IMR-90 (cell line): ENCODE results near the gene PCBP4.

Experiments used
- BHLHE40 ChIP-seq: fragments of 150-350 bp; IDR thresholded peaks from 2 replicates; pipeline ENCODE4 v1.6.1; 2016; ENCODE audit warnings: mild to moderate bottlenecking, low read depth, low read length
- CEBPB ChIP-seq: IDR thresholded peaks from 2 replicates; pipeline ENCODE4 v1.6.1; 2012; ENCODE audit warnings: low read depth, low read length, improper control_type of control experiment
- FOS ChIP-seq: fragments of 150-350 bp; IDR thresholded peaks from 2 replicates; pipeline ENCODE4 v1.6.1; 2016; ENCODE audit warnings: low read depth, low read length
- MXI1 ChIP-seq: IDR thresholded peaks from 2 replicates; pipeline ENCODE4 v1.6.1; 2012; ENCODE audit warnings: low read depth, mild to moderate bottlenecking, low read length, moderate library complexity, borderline replicate concordance
- POLR2A ChIP-seq: IDR thresholded peaks from 2 replicates; pipeline ENCODE4 v1.6.1; 2012; ENCODE audit warnings: mild to moderate bottlenecking, low read depth, low read length
- RAD21 ChIP-seq: IDR thresholded peaks from 2 replicates; pipeline ENCODE4 v1.6.1; 2012; ENCODE audit warnings: low read length, improper control_type of control experiment
- RCOR1 ChIP-seq: IDR thresholded peaks from 2 replicates; pipeline ENCODE4 v1.6.1; 2012; ENCODE audit warnings: mild to moderate bottlenecking, low read length, improper control_type of control experiment; ENCODE audit not compliant: insufficient replicate concordance
- RFX5 ChIP-seq: IDR thresholded peaks from 2 replicates; pipeline ENCODE4 v1.8.0; 2012; ENCODE audit warnings: low read depth, mild to moderate bottlenecking, low read length, moderate library complexity
- SMC3 ChIP-seq: fragments of 150-350 bp; IDR thresholded peaks from 2 replicates; pipeline ENCODE4 v1.6.1; 2016; ENCODE audit warnings: low read depth, mild to moderate bottlenecking, antibody characterized with exemption, low read length, moderate library complexity
- TF ChIP-seq, protein P1 (sequence below): conservative IDR thresholded peaks from 2 replicates; pipeline ENCODE4 v1.5.1; 2012; ENCODE audit warnings: mild to moderate bottlenecking, low read depth, low read length, improper control_type of control experiment
- TF ChIP-seq, protein P2 (sequence below): fragments of 150-350 bp; IDR thresholded peaks from 2 replicates; pipeline ENCODE4 v1.6.1; 2017; ENCODE audit warnings: mild to moderate bottlenecking, antibody characterized with exemption, low read length, low read depth

DNA sequence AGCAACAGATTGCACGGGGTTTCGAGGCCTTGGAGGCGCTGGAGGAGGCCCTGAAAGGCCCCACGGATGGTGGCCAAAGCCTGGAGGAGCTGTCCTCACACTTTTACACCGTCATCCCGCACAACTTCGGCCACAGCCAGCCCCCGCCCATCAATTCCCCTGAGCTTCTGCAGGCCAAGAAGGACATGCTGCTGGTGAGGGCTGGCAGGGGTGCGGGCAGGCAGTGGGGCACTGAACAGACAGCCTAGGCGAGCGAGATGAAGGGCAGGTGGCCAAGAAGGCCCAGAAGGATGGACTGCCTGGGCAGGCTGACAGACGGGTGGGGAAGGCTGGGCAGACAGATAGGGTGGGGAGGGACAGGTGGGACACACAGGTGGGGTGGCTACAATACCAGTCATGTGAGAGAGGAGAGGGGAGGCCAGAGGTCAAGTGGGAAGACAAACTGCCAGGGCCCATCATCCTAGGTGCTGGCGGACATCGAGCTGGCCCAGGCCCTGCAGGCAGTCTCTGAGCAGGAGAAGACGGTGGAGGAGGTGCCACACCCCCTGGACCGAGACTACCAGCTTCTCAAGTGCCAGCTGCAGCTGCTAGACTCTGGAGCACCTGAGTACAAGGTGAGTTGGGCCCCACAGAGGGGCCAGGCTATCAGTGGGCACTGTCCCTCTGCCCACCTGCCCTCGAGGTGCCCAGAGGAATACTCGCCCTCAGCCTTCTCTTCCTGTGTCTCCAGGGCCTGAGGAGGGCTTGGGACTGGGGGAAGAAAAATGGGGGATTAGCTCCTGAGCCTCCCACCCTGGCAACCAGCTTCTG is 22.0 kb downstream of the PCBP4 start:
- TF ChIP-seq POLR2A (no peak), MXI1 (no peak), RFX5 (no peak), RCOR1 (no peak), CEBPB (no peak), RAD21 (no peak), BHLHE40 (no peak), SMC3 (no peak), FOS (no peak)
- TF ChIP-seq, protein P1, sequence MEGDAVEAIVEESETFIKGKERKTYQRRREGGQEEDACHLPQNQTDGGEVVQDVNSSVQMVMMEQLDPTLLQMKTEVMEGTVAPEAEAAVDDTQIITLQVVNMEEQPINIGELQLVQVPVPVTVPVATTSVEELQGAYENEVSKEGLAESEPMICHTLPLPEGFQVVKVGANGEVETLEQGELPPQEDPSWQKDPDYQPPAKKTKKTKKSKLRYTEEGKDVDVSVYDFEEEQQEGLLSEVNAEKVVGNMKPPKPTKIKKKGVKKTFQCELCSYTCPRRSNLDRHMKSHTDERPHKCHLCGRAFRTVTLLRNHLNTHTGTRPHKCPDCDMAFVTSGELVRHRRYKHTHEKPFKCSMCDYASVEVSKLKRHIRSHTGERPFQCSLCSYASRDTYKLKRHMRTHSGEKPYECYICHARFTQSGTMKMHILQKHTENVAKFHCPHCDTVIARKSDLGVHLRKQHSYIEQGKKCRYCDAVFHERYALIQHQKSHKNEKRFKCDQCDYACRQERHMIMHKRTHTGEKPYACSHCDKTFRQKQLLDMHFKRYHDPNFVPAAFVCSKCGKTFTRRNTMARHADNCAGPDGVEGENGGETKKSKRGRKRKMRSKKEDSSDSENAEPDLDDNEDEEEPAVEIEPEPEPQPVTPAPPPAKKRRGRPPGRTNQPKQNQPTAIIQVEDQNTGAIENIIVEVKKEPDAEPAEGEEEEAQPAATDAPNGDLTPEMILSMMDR, result no peak
- TF ChIP-seq, protein P2, sequence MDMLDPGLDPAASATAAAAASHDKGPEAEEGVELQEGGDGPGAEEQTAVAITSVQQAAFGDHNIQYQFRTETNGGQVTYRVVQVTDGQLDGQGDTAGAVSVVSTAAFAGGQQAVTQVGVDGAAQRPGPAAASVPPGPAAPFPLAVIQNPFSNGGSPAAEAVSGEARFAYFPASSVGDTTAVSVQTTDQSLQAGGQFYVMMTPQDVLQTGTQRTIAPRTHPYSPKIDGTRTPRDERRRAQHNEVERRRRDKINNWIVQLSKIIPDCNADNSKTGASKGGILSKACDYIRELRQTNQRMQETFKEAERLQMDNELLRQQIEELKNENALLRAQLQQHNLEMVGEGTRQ, result no peak
